Transverse colon (tissue), 4 donors: Measurements from ENCODE around the gene BCAR3. TPM values are rescaled to one million over a fixed set of nuclear protein-coding genes. Genes with fewer than 3 reads are reported as not detected.
"Not testable (repeated sequence)": the region's sequence is repeated elsewhere in the genome, so short reads cannot be mapped to it uniquely, and the experiment has no call there.

Source experiments
- DNase-seq: peaks from one replicate; pipeline ENCODE4 v3.0.0-alpha.2; 2019
- H3K27ac ChIP-seq, 4 donors: fragments of 200-600 bp; sonication (generic); 2 replicates each; pipeline ENCODE4 v1.5.1; 2016 to 2018; ENCODE audit warnings: inconsistent platforms in 4 of 4
- H3K27me3 ChIP-seq: fragments of 200-600 bp; sonication (generic); 2 replicates; pipeline ENCODE4 v1.5.1; 2017; ENCODE audit warnings: inconsistent platforms
- H3K36me3 ChIP-seq, 4 donors: fragments of 200-600 bp; sonication (generic); 2 replicates each; pipeline ENCODE4 v1.5.1; 2017 to 2019; ENCODE audit warnings: inconsistent platforms in 4 of 4
- H3K4me1 ChIP-seq, 4 donors: fragments of 200-600 bp; sonication (generic); 2 replicates each; pipeline ENCODE4 v1.5.1; 2017 to 2020; ENCODE audit warnings: inconsistent platforms in 4 of 4
- H3K4me3 ChIP-seq, 4 donors: fragments of 200-600 bp; sonication (generic); 1 replicate in 1 of 4; 2 replicates in 3 of 4; pipeline versions ENCODE4 v1.5.1 to v1.6.1; 2017 to 2019; ENCODE audit warnings: inconsistent platforms in 4 of 4
- H3K9me3 ChIP-seq, 2 donors: fragments of 200-600 bp; sonication (generic); 2 replicates each; pipeline ENCODE4 v1.5.1; 2017 to 2019; ENCODE audit warnings: inconsistent platforms in 2 of 2
- CTCF ChIP-seq, 5 experiments: fragments of 200-600 bp in 3 of 5; fragments of 450-650 bp in 2 of 5; sonication (generic) in 3 of 5; IDR thresholded peaks; 1 replicate in 2 of 5; 2 replicates in 3 of 5; pipeline ENCODE4 v1.5.1; 2016 to 2017; ENCODE audit warnings: antibody characterized with exemption in 5 of 5, inconsistent platforms in 3 of 5, mild to moderate bottlenecking in 2 of 5, moderate library complexity in 1 of 5
- EP300 ChIP-seq: sonication (generic); formaldehyde crosslinking; IDR thresholded peaks from one replicate; pipeline ENCODE4 v1.6.1; 2017; ENCODE audit warnings: antibody characterized with exemption, low read depth
- POLR2A ChIP-seq: fragments of 450-650 bp; IDR thresholded peaks from one replicate; pipeline ENCODE4 v1.6.1; 2016; ENCODE audit warnings: antibody characterized with exemption, mild to moderate bottlenecking, moderate library complexity
- POLR2AphosphoS5 ChIP-seq, 3 donors: sonication (generic); formaldehyde crosslinking; IDR thresholded peaks; one replicate each; pipeline ENCODE4 v1.6.1; 2016; ENCODE audit warnings: antibody characterized with exemption in 3 of 3
- WGBS, 2 donors: methylation state at CpG; one replicate each; pipeline ENCODE4 v1.1.5; 2018; ENCODE audit warnings: low coverage in 1 of 2; 5-methylcytosine and 5-hydroxymethylcytosine counted together
- in situ Hi-C, 4 donors: fragments of 200-750 bp; cut with MboI; loops; one replicate each; pipeline versions ENCODE4 v1.15.0 to v1.15.1; 2017; ENCODE audit warnings: low sequenced_read_pairs in 3 of 4, low pct_ligation_motif_present in 1 of 4, low pct_unique_long_range_greater_than_20kb in 1 of 4
- intact Hi-C: fragments of 100-400 bp; cut with DNase I; formaldehyde crosslinking; loops from one replicate; pipeline ENCODE4 v1.15.1; 2023; ENCODE audit warnings: low total_unique reads
- total RNA-seq, 4 donors: library from RNA; depleted of rRNA; stranded (reverse); fragments of >200 nt; gene quantifications; one replicate each; pipeline ENCODE4 v1.1.0, GENCODE V29; 2016

The BCAR3 gene
- total RNA-seq, 4 donors from 2014 or later: 12.3 to 71.7 (median 40.5) TPM

- no peaks in the 10 kb centered on the region for H3K9me3 ChIP-seq
- TF ChIP-seq CTCF (IDR thresholded peaks at IDR 0.05) (no peak), POLR2A (no peak), POLR2AphosphoS5 (IDR thresholded peaks at IDR 0.05) (no peak), EP300 (no peak)
- DNase-seq: no peak
- intact Hi-C loops (no loop called here), in situ Hi-C loops (no loop called here)
- no peak overlapping the region for H3K27ac ChIP-seq
- 80 to 95% methylated on average over 3 to 22 of the region's 22 CpGs for WGBS, 2 donors
- H3K4me3 ChIP-seq: no peak overlapping the region
- H3K4me1 ChIP-seq: no peaks in the 10 kb centered on the region
- H3K36me3 ChIP-seq: no peaks in the 10 kb centered on the region
- no peaks in the 10 kb centered on the region for H3K27me3 ChIP-seq
Observed at GRCh38 chr1:93700532-93701469, 19.2 kb upstream of the BCAR3 start.

GRCh38 chr1:93699503-93700168 lies 18.0 kb upstream of the BCAR3 start:
- Histone ChIP-seq H3K4me3 (no peak overlapping the region), H3K9me3 (no peaks in the 10 kb centered on the region), H3K36me3 (no peaks in the 10 kb centered on the region), H3K4me1 (no peaks in the 10 kb centered on the region), H3K27me3 (no peaks in the 10 kb centered on the region), H3K27ac (no peak overlapping the region)
- WGBS, 2 donors: 83 to 92% methylated on average over 2 to 5 of the region's 5 CpGs
- intact Hi-C loops: no loop called here
- DNase-seq: no peak
- TF ChIP-seq POLR2AphosphoS5 (IDR thresholded peaks at IDR 0.05) (no peak), CTCF (IDR thresholded peaks at IDR 0.05) (no peak), POLR2A (no peak), EP300 (no peak)
- in situ Hi-C loops: no loop called here

GRCh38 chr1:93699049-93699384 lies 17.4 kb upstream of the BCAR3 start:
- Histone ChIP-seq H3K27me3 (no peaks in the 10 kb centered on the region), H3K27ac (no peak overlapping the region), H3K9me3 (no peaks in the 10 kb centered on the region), H3K4me3 (no peak overlapping the region), H3K4me1 (no peaks in the 10 kb centered on the region), H3K36me3 (no peaks in the 10 kb centered on the region)
- in situ Hi-C loops (no loop called here), intact Hi-C loops (no loop called here)
- no peak for DNase-seq
- WGBS, 2 donors: 87 to 89% methylated on average over 3 to 5 of the region's 5 CpGs
- no peak for TF ChIP-seq CTCF (IDR thresholded peaks at IDR 0.05)
- TF ChIP-seq EP300: no peak
- no peak for TF ChIP-seq POLR2A

GRCh38 chr1:93698329-93699048 lies 16.9 kb upstream of the BCAR3 start:
- WGBS, 2 donors: 93 to 100% methylated on average over 1 to 7 of the region's 7 CpGs
- no peak for DNase-seq
- Histone ChIP-seq H3K36me3 (no peaks in the 10 kb centered on the region), H3K9me3 (no peaks in the 10 kb centered on the region), H3K27me3 (no peaks in the 10 kb centered on the region), H3K4me1 (peaks cover 0 to under 1% (median 0%) of the 10 kb centered on the region in 4 donors), H3K4me3 (no peak overlapping the region), H3K27ac (no peak overlapping the region)
- TF ChIP-seq EP300: no peak
- TF ChIP-seq POLR2A: no peak
- no peak for TF ChIP-seq CTCF (IDR thresholded peaks at IDR 0.05)
- no peak for TF ChIP-seq POLR2AphosphoS5 (IDR thresholded peaks at IDR 0.05)
- in situ Hi-C loops: no loop called here
- intact Hi-C loops: no loop called here

- H3K4me3 ChIP-seq, H3K27me3 ChIP-seq, H3K36me3 ChIP-seq, H3K9me3 ChIP-seq, intact Hi-C loops, DNase-seq, in situ Hi-C loops, H3K4me1 ChIP-seq, H3K27ac ChIP-seq: not testable (repeated sequence)
- WGBS, 2 donors: 90 to 97% methylated on average over 6 to 13 of the region's 13 CpGs
Observed at GRCh38 chr1:93697566-93697965, 15.9 kb upstream of the BCAR3 start.
